Neural progenitor cell (in vitro differentiated cells): ENCODE data around the gene PRPH. TPM values are rescaled to one million over a fixed set of nuclear protein-coding genes. Genes with fewer than 3 reads are reported as not detected.

Experiments used
- DNase-seq: peaks from one replicate; pipeline ENCODE4 v3.0.0-alpha.2; 2016; ENCODE audit warnings: low spot score
- H2AFZ ChIP-seq: fragments of 200-600 bp; sonication (generic); replicated peaks from 2 replicates; pipeline ENCODE4 v1.6.1; 2016; ENCODE audit warnings: antibody characterized with exemption
- H3F3A ChIP-seq: fragments of 200-600 bp; sonication (generic); 2 replicates; pipeline ENCODE4 v1.6.1; 2016; ENCODE audit warnings: antibody characterized with exemption, low read depth
- H3K27ac ChIP-seq: fragments of 200-600 bp; sonication (generic); 2 replicates; pipeline ENCODE4 v1.5.1; 2016; ENCODE audit warnings: mild to moderate bottlenecking
- H3K27me3 ChIP-seq: fragments of 200-600 bp; sonication (generic); 2 replicates; pipeline ENCODE4 v1.6.1; 2016; ENCODE audit warnings: mild to moderate bottlenecking, moderate library complexity
- H3K36me3 ChIP-seq: fragments of 200-600 bp; sonication (generic); 2 replicates; pipeline ENCODE4 v1.5.1; 2016
- H3K4me1 ChIP-seq: fragments of 200-600 bp; sonication (generic); 2 replicates; pipeline ENCODE4 v1.6.1; 2016; ENCODE audit warnings: mixed run types
- H3K4me2 ChIP-seq: fragments of 200-600 bp; sonication (generic); 2 replicates; pipeline ENCODE4 v1.6.1; 2016
- H3K4me3 ChIP-seq: fragments of 200-600 bp; sonication (generic); 2 replicates; pipeline ENCODE4 v1.5.1; 2016
- H3K79me2 ChIP-seq: fragments of 200-600 bp; sonication (generic); 2 replicates; pipeline ENCODE4 v1.6.1; 2016; ENCODE audit warnings: low read depth
- H3K9ac ChIP-seq: fragments of 200-600 bp; sonication (generic); 2 replicates; pipeline ENCODE4 v1.6.1; 2016
- H3K9me3 ChIP-seq: fragments of 200-600 bp; sonication (generic); 2 replicates; pipeline ENCODE4 v1.5.1; 2016; ENCODE audit warnings: low read depth
- H4K20me1 ChIP-seq: fragments of 200-600 bp; sonication (generic); 2 replicates; pipeline ENCODE4 v1.6.1; 2016; ENCODE audit warnings: low read depth
- H3K27ac Mint-ChIP-seq: 3 replicates; pipeline ENCODE4 v1.8.0; 2021; ENCODE audit warnings: mixed read lengths
- H3K27me3 Mint-ChIP-seq: 2 replicates; pipeline ENCODE4 v1.8.0; 2022; ENCODE audit warnings: low read depth, mild to moderate bottlenecking, inconsistent platforms, moderate library complexity, mixed read lengths; ENCODE audit not compliant: insufficient read depth
- H3K36me3 Mint-ChIP-seq: 3 replicates; pipeline ENCODE4 v1.8.0; 2021; ENCODE audit warnings: mixed read lengths
- H3K4me1 Mint-ChIP-seq: 3 replicates; pipeline ENCODE4 v1.8.0; 2021; ENCODE audit warnings: mixed read lengths
- H3K4me3 Mint-ChIP-seq: 3 replicates; pipeline ENCODE4 v1.8.0; 2021; ENCODE audit warnings: mild to moderate bottlenecking, moderate library complexity, mixed read lengths
- H3K9me3 Mint-ChIP-seq: 3 replicates; pipeline ENCODE4 v1.8.0; 2020; ENCODE audit warnings: mixed read lengths
- EZH2 ChIP-seq: fragments of 200-600 bp; sonication (generic); IDR thresholded peaks from 2 replicates; pipeline ENCODE4 v1.6.1; 2017; ENCODE audit warnings: antibody characterized with exemption, mild to moderate bottlenecking, moderate library complexity
- EZH2phosphoT487 ChIP-seq: fragments of 200-600 bp; sonication (generic); IDR thresholded peaks from 2 replicates; pipeline ENCODE4 v1.6.1; 2017; ENCODE audit warnings: antibody characterized with exemption
- total RNA-seq: library from RNA; depleted of rRNA; stranded (reverse); fragments of >200 nt; gene quantifications from 2 replicates; pipeline ENCODE4 v1.2.3, GENCODE V29; 2015; ENCODE audit warnings: low replicate concordance
- TF ChIP-seq, protein P1 (sequence below): fragments of 200-600 bp; sonication (generic); IDR thresholded peaks from 2 replicates; pipeline ENCODE4 v1.5.1; 2017; ENCODE audit warnings: antibody characterized with exemption, mild to moderate bottlenecking

PRPH gene
- total RNA-seq, 1 donor from 2014 or later = not detected

- Mint-ChIP-seq H3K4me3 (no peak overlapping the region), H3K36me3 (peaks cover 10% of the 10 kb centered on the region), H3K4me1 (peaks cover 26% of the 10 kb centered on the region), H3K27me3 (peaks cover 55% of the 10 kb centered on the region), H3K27ac (no peak overlapping the region), H3K9me3 (peaks cover 6% of the 10 kb centered on the region)
- peaks cover 12% of the 10 kb centered on the region for H4K20me1 ChIP-seq
- no peak overlapping the region for H3K4me3 ChIP-seq
- no peak for TF ChIP-seq EZH2phosphoT487
- no peak for TF ChIP-seq EZH2
- TF ChIP-seq, protein P1, sequence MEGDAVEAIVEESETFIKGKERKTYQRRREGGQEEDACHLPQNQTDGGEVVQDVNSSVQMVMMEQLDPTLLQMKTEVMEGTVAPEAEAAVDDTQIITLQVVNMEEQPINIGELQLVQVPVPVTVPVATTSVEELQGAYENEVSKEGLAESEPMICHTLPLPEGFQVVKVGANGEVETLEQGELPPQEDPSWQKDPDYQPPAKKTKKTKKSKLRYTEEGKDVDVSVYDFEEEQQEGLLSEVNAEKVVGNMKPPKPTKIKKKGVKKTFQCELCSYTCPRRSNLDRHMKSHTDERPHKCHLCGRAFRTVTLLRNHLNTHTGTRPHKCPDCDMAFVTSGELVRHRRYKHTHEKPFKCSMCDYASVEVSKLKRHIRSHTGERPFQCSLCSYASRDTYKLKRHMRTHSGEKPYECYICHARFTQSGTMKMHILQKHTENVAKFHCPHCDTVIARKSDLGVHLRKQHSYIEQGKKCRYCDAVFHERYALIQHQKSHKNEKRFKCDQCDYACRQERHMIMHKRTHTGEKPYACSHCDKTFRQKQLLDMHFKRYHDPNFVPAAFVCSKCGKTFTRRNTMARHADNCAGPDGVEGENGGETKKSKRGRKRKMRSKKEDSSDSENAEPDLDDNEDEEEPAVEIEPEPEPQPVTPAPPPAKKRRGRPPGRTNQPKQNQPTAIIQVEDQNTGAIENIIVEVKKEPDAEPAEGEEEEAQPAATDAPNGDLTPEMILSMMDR = no peak
- no peak overlapping the region for H2AFZ ChIP-seq
- no peak overlapping the region for H3K9ac ChIP-seq
- H3K4me1 ChIP-seq = peaks cover 15% of the 10 kb centered on the region
- H3F3A ChIP-seq = peaks cover 41% of the 10 kb centered on the region
- H3K9me3 ChIP-seq = no peaks in the 10 kb centered on the region
- DNase-seq = no peak
- no peaks in the 10 kb centered on the region for H3K36me3 ChIP-seq
- no peaks in the 10 kb centered on the region for H3K79me2 ChIP-seq
- H3K27ac ChIP-seq = no peak overlapping the region
- peaks cover 75% of the 10 kb centered on the region for H3K27me3 ChIP-seq
- H3K4me2 ChIP-seq = no peak overlapping the region
These were observed 39.3 kb downstream of the PRPH start for GRCh38 chr12:49334226-49334625.

GRCh38 chr12:49334681-49335080 is 39.7 kb downstream of the PRPH start:
- Mint-ChIP-seq H3K27ac (peak overlapping the region; percentile 21), H3K4me1 (peaks cover 30% of the 10 kb centered on the region), H3K4me3 (no peak overlapping the region), H3K27me3 (peaks cover 60% of the 10 kb centered on the region), H3K36me3 (peaks cover 10% of the 10 kb centered on the region), H3K9me3 (peaks cover 6% of the 10 kb centered on the region)
- no peak overlapping the region for H3K4me2 ChIP-seq
- no peak overlapping the region for H3K4me3 ChIP-seq
- TF ChIP-seq, protein P1 = no peak
- TF ChIP-seq EZH2phosphoT487 (no peak), EZH2 (no peak)
- no peaks in the 10 kb centered on the region for H3K79me2 ChIP-seq
- H4K20me1 ChIP-seq = peaks cover 12% of the 10 kb centered on the region
- no peaks in the 10 kb centered on the region for H3K9me3 ChIP-seq
- no peak overlapping the region for H2AFZ ChIP-seq
- peaks cover 41% of the 10 kb centered on the region for H3F3A ChIP-seq
- peaks cover 79% of the 10 kb centered on the region for H3K27me3 ChIP-seq
- peaks cover 16% of the 10 kb centered on the region for H3K4me1 ChIP-seq
- no peak for DNase-seq
- H3K27ac ChIP-seq = no peak overlapping the region
- no peak overlapping the region for H3K9ac ChIP-seq
- no peaks in the 10 kb centered on the region for H3K36me3 ChIP-seq

DNA sequence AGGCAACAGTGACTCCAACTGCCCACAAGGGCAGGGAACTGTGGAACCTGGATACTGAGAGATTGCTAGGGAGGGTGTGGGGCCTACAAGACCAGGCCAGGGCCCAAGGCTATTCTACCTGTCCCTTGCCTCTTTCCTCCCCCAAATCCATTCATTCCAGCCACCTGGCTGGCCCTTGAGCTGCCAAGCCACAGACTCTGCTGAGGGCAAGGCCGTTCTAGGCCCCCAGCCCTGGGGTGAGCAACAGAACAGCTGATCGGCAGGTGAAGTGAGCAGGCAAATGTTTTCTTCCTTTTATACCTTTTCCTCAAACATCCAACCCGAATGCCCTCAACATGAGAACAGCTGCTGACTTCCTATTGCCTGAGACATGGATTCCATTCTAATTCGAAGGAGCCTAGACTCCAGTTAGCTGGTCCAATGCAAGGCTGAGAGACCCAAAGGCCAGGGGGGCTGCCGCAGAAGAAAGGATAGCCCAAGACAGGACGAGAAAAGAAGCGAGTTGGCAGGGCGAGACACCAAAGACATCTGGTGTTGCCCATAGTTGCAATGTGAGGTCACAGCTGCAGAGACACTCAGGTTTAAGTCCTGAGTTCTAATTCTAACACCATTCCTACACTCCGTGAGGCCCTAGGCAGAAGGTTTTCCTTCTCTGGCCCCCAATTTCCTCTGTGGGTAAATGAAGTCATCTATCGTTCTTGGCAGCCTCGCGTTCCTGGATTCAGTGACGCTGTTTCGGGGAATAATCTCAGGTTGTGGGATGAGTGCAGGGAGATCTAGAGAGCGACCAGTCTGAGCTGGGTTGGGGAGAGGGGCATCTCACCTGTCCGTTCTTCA is 40.4 kb downstream of the PRPH start:
- TF ChIP-seq EZH2 (no peak), EZH2phosphoT487 (no peak)
- TF ChIP-seq, protein P1 = no peak
- Mint-ChIP-seq H3K4me3 (peak overlapping the region; percentile 58), H3K27ac (no peak overlapping the region)

More for the DNA sequence above, 40.4 kb downstream of the PRPH start:
- Mint-ChIP-seq H3K36me3 (peaks cover 8% of the 10 kb centered on the region), H3K4me1 (peaks cover 37% of the 10 kb centered on the region), H3K9me3 (peaks cover 6% of the 10 kb centered on the region), H3K27me3 (peaks cover 67% of the 10 kb centered on the region)
- Histone ChIP-seq H3F3A (peaks cover 41% of the 10 kb centered on the region), H3K79me2 (no peaks in the 10 kb centered on the region), H3K27ac (no peak overlapping the region), H3K4me2 (no peak overlapping the region), H3K4me1 (peaks cover 16% of the 10 kb centered on the region), H2AFZ (no peak overlapping the region), H3K9ac (no peak overlapping the region), H3K27me3 (peaks cover 86% of the 10 kb centered on the region), H3K36me3 (no peaks in the 10 kb centered on the region), H3K4me3 (no peak overlapping the region), H3K9me3 (no peaks in the 10 kb centered on the region), H4K20me1 (peaks cover 12% of the 10 kb centered on the region)
- DNase-seq = no peak
